HG02678 (cell line): ENCODE measurements around the gene PPM1M.
"Not testable (repeated sequence)": the region's sequence is repeated elsewhere in the genome, so short reads cannot be mapped to it uniquely, and the experiment has no call there.

Experiments used
- ATAC-seq: cut with Tn5 transposase; IDR thresholded peaks from one replicate; pipeline ENCODE4 v1.9.1; 2021; ENCODE audit warnings: mild to moderate bottlenecking, moderate library complexity; ENCODE audit not compliant: unreplicated experiment

PPM1M gene

GRCh38 chr3:52272172-52272571 lies 26.6 kb downstream of the PPM1M start:
- ATAC-seq, result not testable (repeated sequence)

DNA sequence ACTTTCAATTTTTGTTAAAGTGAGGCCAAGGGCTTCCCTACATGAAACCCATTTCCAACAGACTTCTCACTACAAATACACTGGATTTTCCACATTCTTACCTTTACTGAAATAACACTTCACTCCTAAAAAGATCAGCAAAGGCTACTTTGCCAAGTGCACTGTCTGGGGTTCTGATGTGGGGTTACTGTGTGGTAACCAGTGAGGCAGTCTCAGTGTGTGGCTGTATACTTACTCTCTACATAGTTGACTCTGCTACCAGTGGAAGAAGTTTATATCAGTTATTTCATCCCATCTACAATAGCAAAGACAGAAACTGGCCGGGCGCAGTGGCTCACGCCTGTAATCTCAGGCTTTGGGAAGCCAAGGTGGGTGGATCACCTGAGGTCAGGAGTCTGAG lies 27.3 kb downstream of the PPM1M start:
- no peak for ATAC-seq

GRCh38 chr3:52274781-52275180 lies 29.2 kb downstream of the PPM1M start:
- not testable (repeated sequence) for ATAC-seq

GRCh38 chr3:52277071-52277964 lies 31.8 kb downstream of the PPM1M start:
- no peak for ATAC-seq

- ATAC-seq, result peak; percentile 66
Observed at GRCh38 chr3:52277972-52278509, 32.5 kb downstream of the PPM1M start.

GRCh38 chr3:52278510-52279069 lies 33.0 kb downstream of the PPM1M start, which contains the start of gene WDR82:
TSS of gene WDR82 (minus strand) at chr3:52278649. CDS start at chr3:52278361, 288 bp downstream.
- peak; percentile 89 for ATAC-seq

DNA sequence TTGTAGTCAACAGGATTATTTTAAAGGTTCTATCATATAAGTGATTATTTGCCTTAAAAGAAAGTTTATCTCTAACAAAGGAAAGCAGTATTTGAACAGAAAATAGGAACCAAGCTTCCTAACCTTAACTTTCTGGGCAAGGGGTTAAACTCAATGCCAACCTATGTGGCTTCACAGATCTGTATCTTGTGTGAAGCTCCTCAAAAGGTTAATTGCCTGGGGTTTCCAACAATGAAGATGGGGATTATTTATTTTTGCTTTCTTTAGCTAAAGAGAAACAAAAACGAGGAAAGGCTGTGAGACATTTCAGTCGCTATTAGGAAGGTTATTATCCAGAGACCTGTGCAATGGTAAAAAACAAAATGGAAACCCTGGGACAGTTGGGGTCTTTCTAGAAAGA lies 34.0 kb downstream of the PPM1M start:
- no peak for ATAC-seq

DNA sequence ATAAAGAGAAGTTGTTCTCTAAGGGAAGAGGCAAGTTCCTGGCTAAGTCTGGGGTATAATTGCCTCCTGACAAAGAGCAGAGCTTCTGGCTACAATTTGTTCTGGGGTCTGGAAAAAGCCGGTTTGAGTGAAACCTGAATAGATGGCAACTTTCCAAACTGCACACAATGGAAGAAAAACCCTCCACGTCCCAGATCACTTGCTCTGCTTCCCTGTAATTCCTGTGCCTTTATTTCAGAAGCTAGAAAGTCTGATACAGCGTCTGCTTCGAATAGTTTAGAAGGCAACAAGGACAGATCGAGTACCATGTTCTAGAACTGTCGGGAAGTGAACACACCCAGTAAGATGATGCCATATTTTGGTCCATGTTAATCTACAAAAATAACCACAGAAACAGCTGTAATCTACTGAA lies 34.5 kb downstream of the PPM1M start:
- ATAC-seq, result no peak

- ATAC-seq, result no peak
Observed at GRCh38 chr3:52281981-52282801, 36.6 kb downstream of the PPM1M start.

- ATAC-seq, result no peak
Observed at GRCh38 chr3:52283306-52283705, 37.7 kb downstream of the PPM1M start.

DNA sequence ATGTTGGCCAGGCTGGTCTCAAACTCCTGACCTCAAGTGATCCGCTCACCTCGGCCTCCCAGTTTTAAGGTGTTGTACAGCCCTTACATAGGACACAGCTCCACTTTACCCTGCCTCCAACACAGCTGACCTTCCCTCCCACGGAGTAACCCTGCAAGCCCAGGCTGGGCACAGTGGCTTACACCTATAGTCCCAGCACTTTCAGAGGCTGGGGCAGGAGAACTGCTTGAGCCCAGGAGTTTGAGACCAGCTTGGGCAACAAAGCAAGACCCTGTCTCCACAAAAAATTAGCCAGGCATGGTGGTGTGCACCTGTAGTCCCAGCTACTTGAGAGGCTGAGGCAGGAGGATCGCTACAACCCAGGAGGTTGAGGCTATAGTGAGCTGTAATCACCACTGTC lies 38.5 kb downstream of the PPM1M start:
- ATAC-seq, result not testable (repeated sequence)

DNA sequence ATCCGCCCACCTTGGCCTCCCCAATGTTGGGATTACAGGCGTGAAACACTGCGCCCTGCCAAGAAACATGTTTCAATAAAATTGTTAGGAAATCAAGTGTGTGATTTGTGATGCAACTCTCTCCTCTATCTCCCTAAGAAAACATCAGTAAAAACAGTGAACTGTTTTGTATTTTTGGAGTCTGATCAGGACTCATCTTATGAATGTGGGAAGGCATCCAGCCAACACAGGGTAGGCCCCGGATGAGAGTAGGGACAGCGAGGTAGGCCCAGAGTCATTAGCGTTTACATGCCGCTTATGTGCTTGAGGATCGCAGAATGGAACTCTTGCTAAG lies 41.2 kb downstream of the PPM1M start:
- ATAC-seq, result no peak

GRCh38 chr3:52288674-52289073 lies 43.1 kb downstream of the PPM1M start:
- ATAC-seq, result no peak

- ATAC-seq, result no peak
Observed at GRCh38 chr3:52289338-52289746, 43.8 kb downstream of the PPM1M start.

- ATAC-seq, result no peak
Observed at GRCh38 chr3:52289747-52290595, 44.4 kb downstream of the PPM1M start.

GRCh38 chr3:52290596-52291507 lies 45.3 kb downstream of the PPM1M start:
- ATAC-seq, result no peak

GRCh38 chr3:52291508-52292181 lies 46.1 kb downstream of the PPM1M start:
- ATAC-seq, result no peak

GRCh38 chr3:52292247-52293065 lies 46.9 kb downstream of the PPM1M start:
- no peak for ATAC-seq
